GM19324 (cell line): ENCODE measurements around the gene POTEI.
"Not testable (repeated sequence)": the region's sequence is repeated elsewhere in the genome, so short reads cannot be mapped to it uniquely, and the experiment has no call there.

Experiments used
- ATAC-seq: cut with Tn5 transposase; IDR thresholded peaks from one replicate; pipeline ENCODE4 v1.9.1; 2021; ENCODE audit warnings: mild to moderate bottlenecking, moderate library complexity; ENCODE audit not compliant: unreplicated experiment, low FRiP score

POTEI gene

DNA sequence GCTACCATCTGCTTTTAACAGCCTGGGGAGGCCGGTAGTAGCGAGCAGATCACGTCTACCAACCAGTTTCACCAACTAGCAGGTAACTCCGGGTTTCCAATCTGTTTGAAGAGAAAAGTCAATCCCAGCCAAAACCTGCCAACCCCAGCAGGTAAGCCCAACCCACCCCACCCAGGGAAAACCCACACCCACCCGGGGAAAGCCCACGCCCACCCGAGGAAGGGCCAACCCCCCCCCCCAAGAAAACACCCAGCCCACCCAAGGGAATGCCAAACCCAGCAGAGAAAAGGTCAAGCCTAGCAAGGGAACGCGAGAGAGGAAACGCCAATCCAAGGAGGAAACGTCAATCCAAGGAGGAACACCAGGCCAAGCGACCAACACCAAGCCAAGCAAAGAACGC lies at the start of gene POTEI:
Gene POTEI (minus strand): TSS at position 101 of the 400 bp plus-strand sequence. CDS start 93 bp downstream, at position 8.
- not testable (repeated sequence) for ATAC-seq

DNA sequence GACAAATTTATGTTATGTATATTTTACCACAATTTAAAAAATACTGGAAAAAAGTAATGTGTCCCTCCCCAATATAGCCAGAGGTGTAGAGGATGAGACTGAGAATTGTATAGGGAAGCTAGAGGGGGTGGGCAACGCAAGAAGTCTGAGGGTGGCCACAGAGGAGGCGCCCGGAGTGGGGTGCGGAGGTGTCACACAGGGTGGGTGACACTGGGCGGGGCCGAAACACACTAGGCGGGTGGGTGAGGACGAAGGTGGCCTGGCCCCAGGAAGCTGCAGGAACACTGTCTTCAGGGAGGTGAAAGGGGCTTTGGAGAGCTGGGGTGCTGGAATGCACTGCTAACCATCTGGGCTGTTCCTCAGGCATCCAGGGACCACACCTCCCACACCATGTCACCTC lies 47.3 kb upstream of the POTEI start:
- not testable (repeated sequence) for ATAC-seq

DNA sequence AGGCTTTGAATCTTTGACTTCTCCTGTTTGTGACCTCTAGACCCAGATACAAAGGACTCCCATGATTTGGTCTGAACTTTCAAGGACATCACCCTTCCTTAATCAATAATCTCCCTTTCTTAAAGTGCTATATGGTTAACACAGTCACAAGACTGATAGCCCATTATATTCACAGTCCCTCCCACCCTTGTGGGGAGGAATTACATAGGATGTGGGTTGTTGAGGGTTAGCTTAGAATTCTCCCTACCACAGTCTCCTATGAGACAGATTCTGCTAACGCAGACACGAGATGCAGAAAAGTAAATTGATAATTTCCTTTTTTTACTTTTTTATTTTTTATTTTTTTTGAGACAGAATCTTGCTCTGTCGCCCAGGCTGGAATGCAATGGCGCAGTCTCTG lies 45.0 kb upstream of the POTEI start:
- not testable (repeated sequence) for ATAC-seq

DNA sequence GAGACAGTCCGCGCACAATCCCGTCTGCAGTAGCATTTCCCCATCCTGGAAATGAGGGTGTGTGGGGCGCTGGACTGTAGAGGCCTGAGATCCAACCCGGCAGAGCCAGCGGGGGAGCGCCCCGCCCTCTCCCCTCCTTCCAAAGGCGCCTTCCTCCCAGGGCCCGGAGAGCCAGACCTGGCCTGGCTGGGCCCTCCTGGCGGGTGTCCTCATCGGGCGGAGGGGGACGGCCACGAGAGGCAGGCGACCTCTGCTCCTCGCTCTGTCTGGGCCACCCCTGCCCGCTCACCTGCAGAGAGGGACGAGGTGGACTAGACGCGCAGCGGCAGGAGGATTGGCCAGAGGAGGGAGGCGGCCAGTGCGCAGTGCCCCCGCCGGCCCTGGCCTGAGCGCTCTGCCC lies 40.3 kb upstream of the POTEI start:
- not testable (repeated sequence) for ATAC-seq

DNA sequence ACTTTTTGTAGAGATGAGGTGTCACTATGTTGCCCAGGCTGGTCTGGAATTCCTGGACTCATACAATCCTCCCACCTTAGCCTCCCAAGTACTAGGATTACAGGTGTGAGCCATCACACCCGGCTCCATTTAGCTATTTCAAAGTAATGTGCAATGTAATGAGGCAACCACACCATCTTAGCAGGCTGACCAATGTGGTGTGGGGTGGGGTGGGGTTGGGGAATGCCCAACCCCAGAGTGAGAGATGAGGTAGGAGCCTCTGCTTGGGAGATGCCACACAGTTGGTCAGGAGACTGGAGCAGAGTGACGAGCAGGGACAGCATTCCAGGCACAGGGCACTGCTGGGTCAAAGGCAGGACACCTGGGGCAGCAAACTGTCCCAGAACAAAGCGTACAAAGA lies 39.3 kb upstream of the POTEI start:
- not testable (repeated sequence) for ATAC-seq

DNA sequence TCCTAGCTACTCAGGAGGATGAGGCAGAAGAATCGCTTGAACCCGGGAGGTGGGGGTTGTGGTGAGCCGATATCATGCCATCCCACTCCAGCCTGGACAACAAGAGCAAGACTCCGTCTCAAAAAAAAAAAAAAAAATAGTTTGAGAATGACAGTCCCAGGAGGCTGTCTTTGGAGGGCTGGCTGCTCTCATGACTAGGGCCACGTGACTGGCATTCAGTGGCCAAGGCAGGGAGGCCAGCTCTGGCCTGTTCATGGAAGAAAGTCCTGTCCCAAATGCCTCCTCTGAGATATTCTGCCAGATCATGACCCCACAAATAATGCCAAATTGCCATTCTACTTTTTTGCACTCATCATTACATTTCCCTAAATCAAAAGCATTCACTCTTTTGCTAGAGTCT lies 35.9 kb upstream of the POTEI start:
- not testable (repeated sequence) for ATAC-seq

DNA sequence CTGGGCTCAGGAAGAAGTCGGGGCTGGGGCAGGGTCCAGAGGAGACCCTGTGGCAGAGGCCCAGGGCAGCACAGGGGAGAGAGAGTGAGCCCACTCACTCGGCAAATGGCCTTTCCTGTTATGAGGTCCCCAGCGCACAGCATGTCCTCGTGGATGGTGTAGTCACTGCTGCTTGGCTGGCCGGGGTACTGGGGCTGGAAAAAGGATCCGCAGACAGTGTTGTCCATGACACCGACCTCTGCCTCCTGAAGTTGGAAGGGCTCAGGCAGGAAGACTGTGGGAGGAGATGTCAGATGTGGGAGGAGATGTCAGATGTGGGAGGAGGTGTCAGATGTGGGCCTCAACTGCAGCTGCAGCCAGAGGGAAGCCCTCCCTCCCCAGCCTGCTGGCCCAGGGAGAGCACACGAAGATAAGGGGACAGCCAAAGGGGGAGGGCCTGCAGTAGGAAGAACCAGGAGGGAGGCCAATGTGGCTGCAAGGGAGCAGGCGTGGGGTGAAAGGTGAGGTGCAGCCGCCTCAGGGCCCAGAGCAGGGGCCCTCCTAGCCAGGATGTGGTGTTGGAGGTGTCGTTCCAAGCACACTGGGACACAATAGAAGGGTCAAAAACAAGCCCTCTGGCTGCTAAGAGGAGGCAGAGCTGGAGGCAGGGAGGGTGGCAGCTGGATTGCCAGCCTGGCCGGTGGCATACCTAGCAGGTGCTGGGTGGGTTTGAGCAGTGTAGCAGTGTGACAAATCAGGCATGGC lies 34.8 kb upstream of the POTEI start:
- ATAC-seq = not testable (repeated sequence)

DNA sequence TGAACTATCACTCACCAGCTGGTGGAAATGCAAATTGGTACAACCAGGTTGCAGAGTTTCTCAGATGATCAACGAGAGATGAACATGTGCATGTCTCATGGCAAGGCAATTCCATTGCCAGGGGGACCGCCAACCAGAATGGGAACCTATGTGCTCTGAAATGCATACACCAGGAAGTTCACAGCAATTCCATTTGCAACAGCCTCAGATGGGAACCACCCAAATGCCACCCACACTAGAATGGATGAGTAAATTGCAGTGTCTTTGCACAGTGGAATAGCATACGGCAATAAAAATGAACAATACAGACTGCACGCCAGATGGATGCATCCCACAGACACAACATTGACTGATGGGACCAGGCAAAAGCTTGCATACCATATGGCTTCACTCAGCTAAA lies 33.7 kb upstream of the POTEI start:
- ATAC-seq = not testable (repeated sequence)

DNA sequence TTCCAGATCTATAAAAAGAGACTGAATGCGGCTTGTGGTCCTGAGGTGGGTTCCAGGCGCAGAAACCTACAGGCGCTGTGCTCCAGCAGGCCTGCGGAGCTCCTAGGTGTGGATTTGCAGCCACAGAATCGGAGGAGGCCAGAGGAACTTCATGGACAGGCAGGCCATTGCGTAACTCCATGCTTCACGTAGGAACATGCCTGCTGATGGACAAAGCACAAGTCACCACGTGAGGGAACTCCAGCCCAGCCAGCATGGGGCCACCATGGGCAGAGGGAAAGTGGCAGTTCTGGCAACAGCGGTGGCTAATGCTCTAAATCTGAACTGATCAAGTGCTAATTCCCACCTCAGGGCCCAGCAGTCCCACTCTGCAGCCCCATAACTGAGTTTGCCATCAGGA lies 29.1 kb upstream of the POTEI start:
- not testable (repeated sequence) for ATAC-seq

DNA sequence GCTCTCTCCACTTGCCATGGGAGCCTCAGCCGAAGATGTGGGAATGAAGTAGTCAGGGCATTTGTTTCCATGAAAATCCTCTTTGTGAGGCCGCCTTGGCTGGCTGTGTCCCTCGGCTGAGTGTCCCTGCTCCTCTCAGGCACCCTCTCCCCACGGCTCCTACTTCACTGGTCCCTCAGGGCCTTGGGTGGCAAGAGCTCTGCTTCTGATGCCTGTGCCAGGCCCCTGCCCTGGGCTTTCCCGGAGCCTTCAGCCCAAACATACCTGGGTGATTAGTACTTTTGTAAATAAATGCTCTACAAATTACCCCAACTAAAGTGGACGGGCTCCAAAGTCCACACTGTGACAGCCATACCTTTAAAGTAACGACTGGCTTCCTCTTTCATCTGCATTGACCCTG lies 27.5 kb upstream of the POTEI start:
- not testable (repeated sequence) for ATAC-seq

DNA sequence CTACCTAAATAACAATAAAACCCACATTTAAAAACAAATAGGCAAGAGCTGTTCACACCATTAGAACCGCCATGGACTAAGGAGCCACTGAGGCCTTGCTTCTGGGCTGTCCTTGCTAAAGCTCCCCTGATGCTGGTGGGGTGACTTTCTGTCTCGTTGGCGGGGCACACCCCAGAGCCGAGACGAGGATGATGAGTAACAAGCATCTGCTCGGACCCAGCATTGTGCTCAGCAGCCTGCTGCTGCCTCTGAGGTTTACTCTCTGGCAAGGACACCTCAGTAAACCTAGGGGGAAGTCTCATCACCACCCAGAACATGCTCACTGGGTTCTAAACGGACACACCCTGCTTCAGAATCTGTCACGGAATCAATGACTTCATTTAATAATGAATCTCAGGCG lies 22.5 kb upstream of the POTEI start:
- not testable (repeated sequence) for ATAC-seq

DNA sequence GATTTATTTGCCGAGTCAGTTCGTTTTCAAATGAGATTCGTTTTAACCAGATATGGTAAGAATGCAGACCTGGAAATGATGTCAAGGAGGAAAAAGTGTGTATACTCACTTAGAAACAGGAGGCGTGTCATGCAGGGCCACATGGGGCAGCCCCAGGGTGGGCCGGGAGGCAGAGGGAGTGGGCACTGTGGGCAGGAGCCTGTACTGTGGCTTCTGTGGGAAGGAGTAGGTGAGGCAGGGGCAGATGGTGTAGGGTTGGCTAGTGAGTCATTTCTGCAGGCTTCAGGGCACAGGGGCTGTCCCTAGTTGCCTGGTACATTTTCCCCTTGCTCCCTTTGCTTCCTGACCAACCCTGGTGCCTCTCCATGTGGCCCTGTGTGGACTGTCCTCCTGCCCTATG lies 22.1 kb upstream of the POTEI start:
- ATAC-seq = peak; percentile 56

DNA sequence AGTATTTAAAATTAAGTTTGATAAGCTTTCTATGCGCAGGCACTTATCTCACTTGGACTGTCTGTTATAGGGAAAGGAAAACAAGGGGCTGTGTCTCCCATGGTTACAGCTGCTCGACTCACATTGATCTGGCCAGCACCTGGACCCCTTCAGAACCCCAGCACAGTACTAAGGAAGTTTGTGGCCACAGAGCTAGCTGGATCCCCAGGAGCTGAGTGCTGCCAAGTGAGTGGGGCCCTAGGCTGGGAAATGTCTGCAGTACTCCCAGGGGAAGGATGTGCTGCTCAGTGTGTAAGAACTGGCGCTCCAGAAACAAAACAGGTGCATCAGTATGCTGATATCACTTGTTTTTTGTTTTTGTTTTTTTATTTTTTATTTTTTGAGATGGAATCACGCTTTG lies 21.1 kb upstream of the POTEI start:
- ATAC-seq = not testable (repeated sequence)

DNA sequence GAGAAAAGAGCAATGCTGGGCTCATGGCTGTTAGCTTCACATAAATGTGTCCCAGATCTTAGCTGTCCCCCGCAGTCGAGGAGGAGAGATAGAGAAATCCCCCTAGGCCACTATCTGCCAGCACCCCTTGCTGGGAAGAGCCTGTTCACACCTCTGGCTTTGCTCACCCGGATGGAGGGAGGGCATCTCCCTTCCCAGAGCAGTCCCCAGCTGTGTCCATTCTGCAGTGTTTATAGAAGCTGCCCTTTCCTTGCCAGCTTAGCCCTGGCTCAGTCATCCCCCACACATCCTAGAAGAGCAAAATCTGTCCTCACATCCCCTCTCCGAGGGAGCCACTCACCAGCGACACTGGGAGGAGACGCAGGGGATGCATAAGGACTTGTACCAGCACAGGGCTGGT lies 20.4 kb upstream of the POTEI start:
- ATAC-seq = not testable (repeated sequence)

DNA sequence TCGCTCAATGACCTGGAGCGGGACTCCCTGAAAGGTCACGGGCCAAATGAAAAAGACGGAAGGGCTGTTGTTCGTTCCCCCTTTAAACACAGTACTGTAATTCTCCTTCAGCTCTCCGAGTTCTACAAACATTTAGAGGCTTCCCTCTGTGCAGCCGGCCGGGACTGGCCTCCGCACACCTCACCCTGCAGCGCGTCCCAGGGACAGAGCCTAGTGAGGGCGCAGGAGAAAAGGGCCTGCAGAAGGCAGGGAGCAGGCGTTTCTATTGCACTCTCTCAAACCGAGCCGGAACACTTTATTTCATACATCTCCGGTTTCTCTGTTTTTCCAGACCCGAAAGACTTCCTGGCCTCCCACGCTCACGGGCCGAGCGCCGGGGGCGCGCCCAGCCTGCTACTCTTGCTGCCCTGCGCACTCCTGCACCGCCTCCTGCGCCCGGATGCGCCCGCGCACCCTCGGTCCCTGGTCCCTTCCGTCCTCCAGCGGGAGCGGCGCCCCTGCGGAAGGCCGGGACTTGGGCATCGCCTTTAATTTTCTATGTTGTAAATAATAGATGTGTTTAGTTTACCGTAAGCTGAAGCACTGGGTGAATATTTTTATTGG lies 18.3 kb upstream of the POTEI start:
- not testable (repeated sequence) for ATAC-seq

DNA sequence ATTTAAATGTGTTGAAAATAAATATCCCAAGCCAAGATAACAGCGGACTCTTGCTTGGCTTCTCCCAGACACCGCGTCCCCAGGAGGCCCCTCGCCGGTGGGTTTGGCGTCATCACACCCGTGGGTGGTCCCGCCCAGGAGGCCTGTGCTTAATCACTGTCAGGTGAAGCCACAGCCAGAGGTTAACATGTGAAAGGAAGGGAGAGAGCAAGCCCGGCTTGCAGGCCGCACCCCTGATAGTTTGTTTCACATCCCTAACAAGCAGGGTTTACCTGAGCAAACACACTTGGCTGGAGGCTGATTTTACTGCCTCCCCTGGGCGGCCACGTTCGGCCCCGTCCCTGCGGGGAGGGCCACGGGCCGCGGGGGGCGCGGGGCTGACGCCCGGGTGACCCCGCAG lies 13.3 kb upstream of the POTEI start:
- ATAC-seq = not testable (repeated sequence)

DNA sequence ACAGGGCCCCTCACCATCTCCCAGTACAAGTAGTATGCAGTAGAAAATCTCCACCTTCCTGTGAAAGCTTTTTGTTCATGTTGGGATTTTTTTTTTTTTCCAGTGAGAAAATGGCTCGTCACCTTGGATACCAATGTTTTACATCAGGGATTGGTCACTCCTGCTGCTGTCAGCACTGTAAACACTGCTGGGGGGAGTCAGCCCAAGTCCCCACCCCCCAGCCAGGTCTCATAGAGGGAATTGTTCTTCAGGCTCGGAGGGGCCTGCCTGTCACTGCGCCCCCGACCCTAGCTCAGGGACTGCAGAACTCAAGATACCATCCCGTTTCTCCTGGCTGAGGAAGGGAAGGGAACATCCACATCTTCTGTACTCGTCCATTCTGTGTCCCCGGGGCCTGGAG lies 11.9 kb upstream of the POTEI start, which contains the start of gene CFC1B:
Gene CFC1B (plus strand): TSS at position 231 of the 400 bp plus-strand sequence. CDS start 263 bp downstream, outside the sequence.
- not testable (repeated sequence) for ATAC-seq

DNA sequence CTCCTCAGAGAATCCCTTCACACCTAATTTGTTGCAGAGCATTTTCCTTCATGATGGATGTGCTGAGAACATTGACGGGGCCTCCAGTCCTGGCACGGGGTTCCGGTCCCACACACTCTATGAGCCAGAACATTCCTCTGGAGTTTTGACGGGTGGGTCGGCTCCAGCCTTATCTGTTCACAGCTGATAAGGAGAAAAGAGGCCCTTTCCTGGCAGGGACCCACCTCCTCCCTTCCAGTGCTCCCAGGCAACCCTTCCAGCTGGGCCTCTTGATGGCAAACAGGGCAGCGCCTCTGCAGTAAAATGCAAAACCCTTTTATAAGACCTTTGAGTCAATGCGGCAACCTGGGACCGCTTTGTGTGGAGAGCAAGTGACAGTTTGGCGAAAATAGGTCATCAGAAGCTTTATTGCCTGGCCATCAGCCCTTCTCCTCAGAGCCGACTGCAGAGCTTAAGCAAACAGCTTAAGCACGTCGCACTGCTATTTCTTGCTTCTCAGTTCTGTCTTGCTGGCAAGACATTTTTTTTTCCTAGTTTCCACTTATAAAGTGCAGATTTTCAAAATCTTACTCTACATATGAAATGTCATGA lies 9.5 kb upstream of the POTEI start:
- ATAC-seq = not testable (repeated sequence)

DNA sequence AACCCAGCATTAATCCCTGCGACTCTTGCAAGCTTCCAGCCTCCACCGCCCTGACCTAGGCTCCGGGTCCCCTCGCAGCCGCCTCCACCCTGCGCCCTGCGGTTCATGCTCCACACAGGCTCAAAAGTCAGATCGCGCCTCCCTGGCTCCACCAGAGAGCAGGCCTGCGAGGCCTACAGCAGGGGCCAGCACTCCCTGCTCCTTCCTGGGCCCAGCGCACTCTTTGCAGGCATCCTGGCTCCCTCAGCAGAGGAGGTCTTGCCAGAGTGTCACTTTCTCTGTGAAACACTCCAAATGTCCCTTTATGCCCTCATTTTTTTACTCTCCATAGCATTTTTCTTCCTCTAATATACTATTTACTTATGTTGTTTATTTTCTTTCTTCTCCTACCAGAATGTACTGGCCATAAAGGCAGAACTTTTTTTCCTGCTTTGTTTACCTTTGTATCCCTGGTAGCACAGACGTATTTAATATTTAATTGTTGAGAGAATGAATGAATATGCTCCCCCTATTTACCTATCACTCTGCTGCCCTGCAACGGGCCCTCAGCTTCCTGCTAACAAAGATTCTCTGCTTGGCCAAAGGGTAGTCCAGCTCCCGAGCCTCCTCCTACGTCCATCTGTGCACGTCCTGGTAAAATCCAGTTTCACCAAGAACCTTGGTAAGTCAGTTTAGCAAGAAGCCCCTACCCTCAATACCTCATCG lies 2.8 kb upstream of the POTEI start:
- ATAC-seq = not testable (repeated sequence)

DNA sequence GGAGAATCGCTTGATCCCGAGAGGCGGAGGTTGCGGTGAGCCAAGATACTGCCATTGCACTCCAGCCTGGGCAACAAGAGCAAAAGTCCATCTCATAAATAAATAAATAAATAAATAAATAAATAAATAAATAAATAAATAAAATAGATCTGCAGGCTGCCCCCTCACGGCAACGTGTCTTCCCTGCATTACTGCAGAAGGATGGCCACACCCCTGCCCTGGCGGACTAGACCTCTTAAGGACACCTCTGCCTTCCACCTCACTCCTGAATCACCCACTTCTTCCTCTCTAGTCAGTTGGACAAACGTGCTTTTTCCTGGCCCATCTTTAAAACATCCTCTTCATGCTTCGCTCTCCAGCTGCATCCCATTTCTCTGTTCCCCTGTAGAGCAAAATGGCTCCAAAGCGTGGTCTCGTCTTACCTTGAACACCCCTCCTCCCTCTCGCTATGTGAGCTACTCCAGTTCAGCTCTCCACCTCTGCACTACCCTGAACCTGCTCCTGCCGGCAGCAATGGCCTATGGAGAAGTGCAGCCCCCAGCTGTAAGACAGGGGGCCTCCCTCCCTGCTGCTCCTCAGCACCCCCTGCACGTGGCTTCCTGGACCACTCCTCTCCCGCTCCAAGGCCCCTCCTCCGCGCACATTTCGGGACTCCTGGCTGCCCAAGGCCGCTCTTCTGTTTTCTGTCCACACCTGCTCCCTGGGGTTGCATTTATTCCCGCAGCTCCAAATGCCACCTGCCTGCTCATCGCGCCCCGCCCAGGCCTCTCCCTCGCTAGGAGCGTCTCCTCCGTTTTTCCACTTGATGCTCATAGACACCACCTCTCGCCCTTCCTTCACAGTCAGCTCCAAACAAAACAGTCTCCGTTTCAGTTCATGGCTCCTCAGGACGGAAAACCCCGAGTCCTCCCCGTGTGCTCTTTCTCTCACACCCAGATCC lies 1.9 kb upstream of the POTEI start:
- not testable (repeated sequence) for ATAC-seq
